Measurements from ENCODE around the gene INSR.

The INSR gene

GRCh38 chr19:7293762-7294557 lies at the start of gene INSR:
INSR (minus strand) TSS chr19:7294414; CDS start chr19:7293891, 523 bp downstream.
- peak; percentile 92 to 94 for DNase-seq
- TF ChIP-seq POLR2A (IDR thresholded peaks at IDR 0.05; ENCODE audit: low read length) (no peak), GATA1 (IDR thresholded peaks at IDR 0.05; ENCODE audit: low read depth, low read length) (no peak)

GRCh38 chr19:7342143-7342542 lies 47.9 kb upstream of the INSR start:
- TF ChIP-seq GATA1 (IDR thresholded peaks at IDR 0.05; ENCODE audit: low read depth, low read length), result no peak
- no peak for TF ChIP-seq POLR2A (IDR thresholded peaks at IDR 0.05; ENCODE audit: low read length)
- DNase-seq, result no peak

GRCh38 chr19:7340959-7341837 lies 47.0 kb upstream of the INSR start:
- TF ChIP-seq POLR2A (IDR thresholded peaks at IDR 0.05; ENCODE audit: low read length), result no peak
- no peak for TF ChIP-seq GATA1 (IDR thresholded peaks at IDR 0.05; ENCODE audit: low read depth, low read length)
- DNase-seq, result peak; percentile 65 to 83

GRCh38 chr19:7337380-7338194 lies 43.4 kb upstream of the INSR start:
- TF ChIP-seq GATA1 (IDR thresholded peaks at IDR 0.05; ENCODE audit: low read depth, low read length), result no peak
- no peak for TF ChIP-seq POLR2A (IDR thresholded peaks at IDR 0.05; ENCODE audit: low read length)
- DNase-seq, result no peak

GRCh38 chr19:7336321-7336973 lies 42.2 kb upstream of the INSR start:
- DNase-seq, result no peak
- TF ChIP-seq POLR2A (IDR thresholded peaks at IDR 0.05; ENCODE audit: low read length) (no peak), GATA1 (IDR thresholded peaks at IDR 0.05; ENCODE audit: low read depth, low read length) (no peak)

GRCh38 chr19:7333198-7334118 lies 39.2 kb upstream of the INSR start:
- DNase-seq, result no peak
- no peak for TF ChIP-seq GATA1 (IDR thresholded peaks at IDR 0.05; ENCODE audit: low read depth, low read length)
- no peak for TF ChIP-seq POLR2A (IDR thresholded peaks at IDR 0.05; ENCODE audit: low read length)

GRCh38 chr19:7331446-7331845 lies 37.2 kb upstream of the INSR start:
- no peak for DNase-seq
- TF ChIP-seq GATA1 (IDR thresholded peaks at IDR 0.05; ENCODE audit: low read depth, low read length) (no peak), POLR2A (IDR thresholded peaks at IDR 0.05; ENCODE audit: low read length) (no peak)

GRCh38 chr19:7328647-7329046 lies 34.4 kb upstream of the INSR start:
- DNase-seq, result no peak
- TF ChIP-seq GATA1 (IDR thresholded peaks at IDR 0.05; ENCODE audit: low read depth, low read length) (no peak), POLR2A (IDR thresholded peaks at IDR 0.05; ENCODE audit: low read length) (no peak)

GRCh38 chr19:7327802-7328201 lies 33.6 kb upstream of the INSR start:
- TF ChIP-seq POLR2A (IDR thresholded peaks at IDR 0.05; ENCODE audit: low read length) (no peak), GATA1 (IDR thresholded peaks at IDR 0.05; ENCODE audit: low read depth, low read length) (no peak)
- no peak for DNase-seq

- TF ChIP-seq GATA1 (IDR thresholded peaks at IDR 0.05; ENCODE audit: low read depth, low read length), result no peak
- no peak for TF ChIP-seq POLR2A (IDR thresholded peaks at IDR 0.05; ENCODE audit: low read length)
- peak; percentile 51 to 74 for DNase-seq
Observed at GRCh38 chr19:7326105-7326877, 32.1 kb upstream of the INSR start.

- no peak for TF ChIP-seq POLR2A (IDR thresholded peaks at IDR 0.05; ENCODE audit: low read length)
- TF ChIP-seq GATA1 (IDR thresholded peaks at IDR 0.05; ENCODE audit: low read depth, low read length), result no peak
- no peak for DNase-seq
Observed at GRCh38 chr19:7318176-7318575, 24.0 kb upstream of the INSR start.

- DNase-seq, result no peak
- TF ChIP-seq POLR2A (IDR thresholded peaks at IDR 0.05; ENCODE audit: low read length) (no peak), GATA1 (IDR thresholded peaks at IDR 0.05; ENCODE audit: low read depth, low read length) (no peak)
Observed at GRCh38 chr19:7312816-7313215, 18.6 kb upstream of the INSR start.
